ENCODE results near the gene NRXN3.

DNA sequence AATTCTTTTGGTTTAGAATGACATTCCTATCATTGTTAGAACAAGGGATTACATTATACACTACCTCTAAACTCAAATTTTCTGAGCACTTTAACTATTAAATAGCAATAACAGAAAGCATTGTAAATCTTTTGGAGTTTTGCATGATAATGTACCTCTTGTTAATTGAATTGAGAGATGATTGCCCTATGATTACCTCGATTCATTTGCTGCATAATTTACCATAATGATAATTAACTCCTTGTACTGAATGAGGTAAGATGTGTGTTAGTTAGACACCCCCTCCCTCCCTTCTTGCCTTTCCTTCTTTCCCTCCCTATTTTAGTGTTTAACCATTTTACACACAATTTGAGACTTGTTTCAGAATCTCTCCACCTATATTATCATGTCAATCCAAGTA is 1572.0 kb downstream of the NRXN3 start:
- TF ChIP-seq, protein P1, sequence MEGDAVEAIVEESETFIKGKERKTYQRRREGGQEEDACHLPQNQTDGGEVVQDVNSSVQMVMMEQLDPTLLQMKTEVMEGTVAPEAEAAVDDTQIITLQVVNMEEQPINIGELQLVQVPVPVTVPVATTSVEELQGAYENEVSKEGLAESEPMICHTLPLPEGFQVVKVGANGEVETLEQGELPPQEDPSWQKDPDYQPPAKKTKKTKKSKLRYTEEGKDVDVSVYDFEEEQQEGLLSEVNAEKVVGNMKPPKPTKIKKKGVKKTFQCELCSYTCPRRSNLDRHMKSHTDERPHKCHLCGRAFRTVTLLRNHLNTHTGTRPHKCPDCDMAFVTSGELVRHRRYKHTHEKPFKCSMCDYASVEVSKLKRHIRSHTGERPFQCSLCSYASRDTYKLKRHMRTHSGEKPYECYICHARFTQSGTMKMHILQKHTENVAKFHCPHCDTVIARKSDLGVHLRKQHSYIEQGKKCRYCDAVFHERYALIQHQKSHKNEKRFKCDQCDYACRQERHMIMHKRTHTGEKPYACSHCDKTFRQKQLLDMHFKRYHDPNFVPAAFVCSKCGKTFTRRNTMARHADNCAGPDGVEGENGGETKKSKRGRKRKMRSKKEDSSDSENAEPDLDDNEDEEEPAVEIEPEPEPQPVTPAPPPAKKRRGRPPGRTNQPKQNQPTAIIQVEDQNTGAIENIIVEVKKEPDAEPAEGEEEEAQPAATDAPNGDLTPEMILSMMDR (optimal IDR thresholded peaks at IDR 0.05 in 1 of 3, IDR thresholded peaks at IDR 0.05 in 1 of 3, conservative IDR thresholded peaks at IDR 0.05 in 1 of 3; ENCODE audit: extremely low read depth in 1 of 3, insufficient read depth in 2 of 3, low read length in 3 of 3) = no peak
- no peak for TF ChIP-seq EZH2 (IDR thresholded peaks at IDR 0.05; ENCODE audit: low read length)
